OCI-LY7 (cell line): Measurements from ENCODE around the gene HCFC1R1.

ENCODE experiments used
- EZH2phosphoT487 ChIP-seq: fragments of 200-600 bp; sonication (generic); IDR thresholded peaks from 2 replicates; pipeline ENCODE4 v1.6.1; 2018; ENCODE audit warnings: low read depth, borderline replicate concordance, mild to moderate bottlenecking, mixed run types, antibody characterized with exemption, low read length, moderate library complexity, mixed read lengths
- TF ChIP-seq, protein P1 (sequence below): fragments of 200-600 bp; sonication (generic); conservative IDR thresholded peaks from 2 replicates; pipeline ENCODE4 v1.5.1; 2014; ENCODE audit warnings: mild to moderate bottlenecking, antibody characterized with exemption, low read length, moderate library complexity, mixed read lengths

DNA sequence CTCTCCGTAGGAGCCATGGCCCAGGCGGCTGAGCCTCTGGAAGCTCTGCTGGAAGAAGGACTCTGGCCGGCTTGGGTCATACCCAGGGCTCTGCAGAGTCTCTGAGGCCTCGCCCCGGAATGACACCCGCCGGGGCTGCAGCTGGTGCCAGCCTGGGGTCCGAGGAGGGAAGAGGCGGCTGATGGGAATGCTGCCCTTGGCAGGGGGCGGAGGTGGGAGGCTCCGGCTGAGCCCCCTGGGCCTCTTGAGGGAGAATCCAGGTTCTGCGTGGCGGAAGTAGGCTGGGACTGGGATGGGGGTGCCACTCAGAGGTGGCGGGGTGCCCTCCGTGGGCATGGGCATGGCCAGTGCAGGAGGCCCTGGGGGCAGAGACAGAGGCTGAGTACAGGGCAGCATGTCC is 47.1 kb downstream of the HCFC1R1 start:
- TF ChIP-seq, protein P1, sequence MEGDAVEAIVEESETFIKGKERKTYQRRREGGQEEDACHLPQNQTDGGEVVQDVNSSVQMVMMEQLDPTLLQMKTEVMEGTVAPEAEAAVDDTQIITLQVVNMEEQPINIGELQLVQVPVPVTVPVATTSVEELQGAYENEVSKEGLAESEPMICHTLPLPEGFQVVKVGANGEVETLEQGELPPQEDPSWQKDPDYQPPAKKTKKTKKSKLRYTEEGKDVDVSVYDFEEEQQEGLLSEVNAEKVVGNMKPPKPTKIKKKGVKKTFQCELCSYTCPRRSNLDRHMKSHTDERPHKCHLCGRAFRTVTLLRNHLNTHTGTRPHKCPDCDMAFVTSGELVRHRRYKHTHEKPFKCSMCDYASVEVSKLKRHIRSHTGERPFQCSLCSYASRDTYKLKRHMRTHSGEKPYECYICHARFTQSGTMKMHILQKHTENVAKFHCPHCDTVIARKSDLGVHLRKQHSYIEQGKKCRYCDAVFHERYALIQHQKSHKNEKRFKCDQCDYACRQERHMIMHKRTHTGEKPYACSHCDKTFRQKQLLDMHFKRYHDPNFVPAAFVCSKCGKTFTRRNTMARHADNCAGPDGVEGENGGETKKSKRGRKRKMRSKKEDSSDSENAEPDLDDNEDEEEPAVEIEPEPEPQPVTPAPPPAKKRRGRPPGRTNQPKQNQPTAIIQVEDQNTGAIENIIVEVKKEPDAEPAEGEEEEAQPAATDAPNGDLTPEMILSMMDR: no peak
- TF ChIP-seq EZH2phosphoT487: no peak
